Parathyroid adenoma (tissue), 2 donors: Measurements from ENCODE around the gene NKX2-3.

Experiments
- H2AFZ ChIP-seq: fragments of 300-600 bp; sonication (generic); one replicate; pipeline ENCODE4 v1.7.0; 2017; ENCODE audit warnings: antibody characterized with exemption, mild to moderate bottlenecking
- H3K27ac ChIP-seq: fragments of 300-600 bp; sonication (generic); one replicate; pipeline ENCODE4 v1.7.0; 2017
- H3K27me3 ChIP-seq: fragments of 300-600 bp; sonication (generic); one replicate; pipeline ENCODE4 v1.7.0; 2017; ENCODE audit warnings: low read length; ENCODE audit not compliant: control insufficient read depth, insufficient read depth
- H3K36me3 ChIP-seq: fragments of 300-600 bp; sonication (generic); one replicate; pipeline ENCODE4 v1.7.0; 2017; ENCODE audit warnings: low read length; ENCODE audit not compliant: control insufficient read depth, insufficient read depth
- H3K4me1 ChIP-seq: fragments of 300-600 bp; sonication (generic); one replicate; pipeline ENCODE4 v1.7.0; 2017; ENCODE audit warnings: control low read depth
- H3K4me2 ChIP-seq: fragments of 300-600 bp; sonication (generic); one replicate; pipeline ENCODE4 v1.7.0; 2017; ENCODE audit warnings: low read length
- H3K4me3 ChIP-seq: fragments of 300-600 bp; sonication (generic); one replicate; pipeline ENCODE4 v1.7.0; 2017; ENCODE audit warnings: low read depth, low read length
- H3K79me2 ChIP-seq: fragments of 300-600 bp; sonication (generic); one replicate; pipeline ENCODE4 v1.7.0; 2017; ENCODE audit warnings: control low read depth
- H3K9ac ChIP-seq: fragments of 300-600 bp; sonication (generic); one replicate; pipeline ENCODE4 v1.7.0; 2017; ENCODE audit warnings: mild to moderate bottlenecking
- H3K9me3 ChIP-seq: fragments of 300-600 bp; sonication (generic); one replicate; pipeline ENCODE4 v1.7.0; 2017; ENCODE audit warnings: low read length; ENCODE audit not compliant: control insufficient read depth
- CTCF ChIP-seq: fragments of 300-600 bp; sonication (generic); IDR thresholded peaks from one replicate; pipeline ENCODE4 v1.7.0; 2017; ENCODE audit warnings: antibody characterized with exemption, mild to moderate bottlenecking
- donor health status: primary hyperparathyroidism.

The NKX2-3 gene

GRCh38 chr10:99540306-99540656, 7.5 kb downstream of the NKX2-3 start:
- H3K36me3 ChIP-seq = no peaks in the 10 kb centered on the region
- no peak for TF ChIP-seq CTCF
- no peaks in the 10 kb centered on the region for H3K9me3 ChIP-seq
- H3K27me3 ChIP-seq = peaks cover 20% of the 10 kb centered on the region
- no peaks in the 10 kb centered on the region for H3K4me1 ChIP-seq
- no peak overlapping the region for H3K4me2 ChIP-seq
- H3K9ac ChIP-seq = no peak overlapping the region
- H3K79me2 ChIP-seq = no peaks in the 10 kb centered on the region
- H2AFZ ChIP-seq = peak overlapping the region; percentile 69
- H3K4me3 ChIP-seq = no peak overlapping the region
- H3K27ac ChIP-seq = no peak overlapping the region

- Histone ChIP-seq H2AFZ (peak overlapping the region; percentile 69), H3K9me3 (no peaks in the 10 kb centered on the region), H3K27ac (no peak overlapping the region), H3K4me1 (no peaks in the 10 kb centered on the region), H3K4me2 (peak overlapping the region; percentile 42), H3K9ac (no peak overlapping the region), H3K27me3 (peaks cover 20% of the 10 kb centered on the region), H3K36me3 (no peaks in the 10 kb centered on the region), H3K79me2 (no peaks in the 10 kb centered on the region), H3K4me3 (no peak overlapping the region)
- TF ChIP-seq CTCF = no peak
These were observed 8.2 kb downstream of the NKX2-3 start for GRCh38 chr10:99540657-99541531.

- no peak for TF ChIP-seq CTCF
- no peak overlapping the region for H3K9ac ChIP-seq
- H3K27me3 ChIP-seq = peaks cover 5% of the 10 kb centered on the region
- H3K4me3 ChIP-seq = no peak overlapping the region
- no peaks in the 10 kb centered on the region for H3K4me1 ChIP-seq
- H3K36me3 ChIP-seq = no peaks in the 10 kb centered on the region
- H2AFZ ChIP-seq = no peak overlapping the region
- no peak overlapping the region for H3K4me2 ChIP-seq
- no peaks in the 10 kb centered on the region for H3K9me3 ChIP-seq
- no peaks in the 10 kb centered on the region for H3K79me2 ChIP-seq
- no peak overlapping the region for H3K27ac ChIP-seq
These were observed 11.6 kb downstream of the NKX2-3 start for GRCh38 chr10:99544322-99544721.

GRCh38 chr10:99548041-99548530, 15.3 kb downstream of the NKX2-3 start:
- H3K4me3 ChIP-seq = no peak overlapping the region
- no peak overlapping the region for H2AFZ ChIP-seq
- no peaks in the 10 kb centered on the region for H3K4me1 ChIP-seq
- H3K4me2 ChIP-seq = no peak overlapping the region
- H3K79me2 ChIP-seq = no peaks in the 10 kb centered on the region
- H3K9ac ChIP-seq = no peak overlapping the region
- H3K27me3 ChIP-seq = no peaks in the 10 kb centered on the region
- H3K36me3 ChIP-seq = no peaks in the 10 kb centered on the region
- H3K27ac ChIP-seq = no peak overlapping the region
- peak; percentile 33 for TF ChIP-seq CTCF
- H3K9me3 ChIP-seq = no peaks in the 10 kb centered on the region

- Histone ChIP-seq H3K4me3 (no peak overlapping the region), H3K36me3 (no peaks in the 10 kb centered on the region), H3K27me3 (no peaks in the 10 kb centered on the region), H3K4me1 (no peaks in the 10 kb centered on the region), H3K9ac (no peak overlapping the region), H3K4me2 (no peak overlapping the region), H3K27ac (no peak overlapping the region), H2AFZ (no peak overlapping the region), H3K79me2 (no peaks in the 10 kb centered on the region), H3K9me3 (no peaks in the 10 kb centered on the region)
- no peak for TF ChIP-seq CTCF
These were observed 18.4 kb downstream of the NKX2-3 start for GRCh38 chr10:99551158-99551557.
